HG02970 (cell line): ENCODE data around the gene SIGLEC15.
"Not testable (repeated sequence)": the region's sequence is repeated elsewhere in the genome, so short reads cannot be mapped to it uniquely, and the experiment has no call there.

Experiments used
- ATAC-seq: cut with Tn5 transposase; IDR thresholded peaks from one replicate; pipeline ENCODE4 v1.9.1; 2021; ENCODE audit warnings: mild to moderate bottlenecking, moderate library complexity, moderate number of reproducible peaks; ENCODE audit not compliant: unreplicated experiment, low FRiP score

The SIGLEC15 gene

GRCh38 chr18:45841060-45841764, 15.7 kb downstream of the SIGLEC15 start:
- no peak for ATAC-seq

- no peak for ATAC-seq
These were observed 16.4 kb downstream of the SIGLEC15 start for GRCh38 chr18:45841765-45842442.

GRCh38 chr18:45843019-45843418, 17.5 kb downstream of the SIGLEC15 start:
- no peak for ATAC-seq

GRCh38 chr18:45844938-45845337, 19.5 kb downstream of the SIGLEC15 start:
- no peak for ATAC-seq

- ATAC-seq = no peak
These were observed 19.9 kb downstream of the SIGLEC15 start for GRCh38 chr18:45845410-45845809.

GRCh38 chr18:45847119-45847518, 21.6 kb downstream of the SIGLEC15 start:
- ATAC-seq = no peak

- not testable (repeated sequence) for ATAC-seq
These were observed 23.2 kb downstream of the SIGLEC15 start for GRCh38 chr18:45848643-45849042.

- ATAC-seq = no peak
These were observed 24.1 kb downstream of the SIGLEC15 start for GRCh38 chr18:45849529-45849928.

GRCh38 chr18:45850021-45850420, 24.5 kb downstream of the SIGLEC15 start:
- no peak for ATAC-seq

- no peak for ATAC-seq
These were observed 25.9 kb downstream of the SIGLEC15 start for GRCh38 chr18:45851161-45851925.

GRCh38 chr18:45852631-45853030, 27.2 kb downstream of the SIGLEC15 start:
- no peak for ATAC-seq

GRCh38 chr18:45854036-45854586, 28.6 kb downstream of the SIGLEC15 start:
- no peak for ATAC-seq

- ATAC-seq = no peak
These were observed 31.1 kb downstream of the SIGLEC15 start for GRCh38 chr18:45856531-45856930.

GRCh38 chr18:45859334-45859733, 33.9 kb downstream of the SIGLEC15 start:
- ATAC-seq = no peak

- ATAC-seq = no peak
These were observed 35.0 kb downstream of the SIGLEC15 start for GRCh38 chr18:45860492-45860891.

GRCh38 chr18:45860971-45861370, 35.5 kb downstream of the SIGLEC15 start:
- ATAC-seq = no peak

- ATAC-seq = no peak
These were observed 36.5 kb downstream of the SIGLEC15 start for GRCh38 chr18:45861926-45862325.

- ATAC-seq = no peak
These were observed 38.0 kb downstream of the SIGLEC15 start for GRCh38 chr18:45863469-45863868.

GRCh38 chr18:45864081-45864480, 38.6 kb downstream of the SIGLEC15 start:
- no peak for ATAC-seq

- no peak for ATAC-seq
These were observed 40.0 kb downstream of the SIGLEC15 start for GRCh38 chr18:45865466-45865865.

GRCh38 chr18:45870419-45870818, 44.9 kb downstream of the SIGLEC15 start:
- ATAC-seq = no peak
